Stomach (tissue), 4 donors: ENCODE results near the gene ACSS2.

Source experiments
- CTCF ChIP-seq, 7 experiments: fragments of 450-650 bp in 4 of 7; fragments of 200-600 bp in 3 of 7; sonication (generic) in 3 of 7; IDR thresholded peaks; one replicate each; pipeline ENCODE4 v1.5.1; 2016 to 2019; ENCODE audit warnings: antibody characterized with exemption in 7 of 7, control low read depth in 2 of 7, mild to moderate bottlenecking in 1 of 7
- POLR2AphosphoS5 ChIP-seq, 3 donors: sonication (generic); formaldehyde crosslinking; IDR thresholded peaks; one replicate each; pipeline ENCODE4 v1.6.1; 2016; ENCODE audit warnings: antibody characterized with exemption in 3 of 3

GRCh38 chr20:34862724-34863123 is 13.7 kb upstream of the ACSS2 start:
- TF ChIP-seq CTCF (IDR thresholded peaks at IDR 0.05) (no peak), POLR2AphosphoS5 (IDR thresholded peaks at IDR 0.05) (no peak)
